Smooth muscle cell of the brain vasculature (primary cell): ENCODE measurements around the gene CHTF18.
"Not testable (repeated sequence)": the region's sequence is repeated elsewhere in the genome, so short reads cannot be mapped to it uniquely, and the experiment has no call there.

Source experiments
- DNase-seq: peaks from one replicate; pipeline ENCODE4 v3.0.0-alpha.2; 2012; ENCODE audit warnings: low read depth, low spot score

The CHTF18 gene

DNA sequence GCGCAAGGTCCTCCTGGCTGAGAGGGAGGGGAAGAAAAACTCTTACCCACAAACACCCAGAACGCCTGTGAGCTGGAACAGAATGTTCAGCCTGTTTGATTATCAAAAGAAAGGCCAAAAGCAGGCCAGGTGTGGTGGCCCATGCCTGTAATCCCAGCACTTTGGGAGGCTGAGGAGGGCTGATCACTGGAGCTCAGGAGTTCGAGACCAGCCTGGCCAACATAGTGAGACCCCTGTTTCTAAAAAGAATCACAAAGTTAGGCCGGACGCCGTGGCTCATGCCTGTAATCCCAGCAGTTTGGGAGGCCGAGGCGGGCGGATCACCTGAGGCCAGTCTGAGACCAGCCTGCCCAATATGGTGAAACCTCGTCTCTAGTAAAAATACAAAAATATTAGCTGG is 12.1 kb upstream of the CHTF18 start:
- DNase-seq, result not testable (repeated sequence)

- DNase-seq, result no peak
Observed at GRCh38 chr16:776824-777223, 11.6 kb upstream of the CHTF18 start.

DNA sequence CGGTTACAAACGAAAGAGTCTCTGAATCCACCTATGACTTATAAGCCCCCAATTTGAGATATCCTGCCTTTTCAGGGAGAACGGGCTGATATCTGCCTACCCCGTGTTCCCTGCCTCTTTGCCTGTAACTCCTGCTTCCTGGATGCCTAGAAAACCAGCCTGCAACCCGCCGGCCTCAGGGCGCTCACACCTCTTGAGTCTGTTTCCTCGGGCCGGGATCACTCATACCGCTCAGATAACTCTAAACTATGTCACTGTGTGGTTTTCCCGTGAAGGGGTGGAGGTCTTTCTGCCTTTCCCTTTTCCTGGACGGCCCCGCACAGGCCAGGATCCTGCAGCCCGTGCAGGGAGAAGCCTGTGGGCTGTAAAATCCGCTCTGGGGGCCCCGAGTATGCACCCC is 10.6 kb upstream of the CHTF18 start:
- no peak for DNase-seq

DNA sequence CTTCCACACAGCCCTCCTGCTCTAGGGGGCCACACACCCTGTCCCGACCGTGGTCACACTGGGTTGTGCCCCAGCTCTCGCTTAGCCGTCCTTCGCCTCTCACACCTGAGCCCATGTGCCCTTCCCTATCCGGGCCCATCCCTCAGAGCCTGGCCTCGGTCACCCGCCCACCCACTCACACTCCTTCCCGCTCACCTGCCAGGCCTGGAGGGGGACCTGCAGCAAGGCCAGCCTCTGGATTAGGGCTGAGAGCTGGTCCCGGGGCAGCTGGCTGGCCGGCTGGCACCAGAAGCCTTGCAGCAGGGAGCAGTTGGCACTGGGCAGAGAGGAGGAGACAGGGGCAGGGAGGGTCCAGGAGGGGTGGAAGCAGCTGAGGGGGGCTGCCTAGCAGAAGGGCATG is 10.0 kb upstream of the CHTF18 start:
- no peak for DNase-seq

- DNase-seq, result no peak
Observed at GRCh38 chr16:778909-779527, 9.4 kb upstream of the CHTF18 start.

GRCh38 chr16:779561-779960 is 8.9 kb upstream of the CHTF18 start:
- DNase-seq, result no peak

- DNase-seq, result no peak
Observed at GRCh38 chr16:780296-780695, 8.1 kb upstream of the CHTF18 start.

DNA sequence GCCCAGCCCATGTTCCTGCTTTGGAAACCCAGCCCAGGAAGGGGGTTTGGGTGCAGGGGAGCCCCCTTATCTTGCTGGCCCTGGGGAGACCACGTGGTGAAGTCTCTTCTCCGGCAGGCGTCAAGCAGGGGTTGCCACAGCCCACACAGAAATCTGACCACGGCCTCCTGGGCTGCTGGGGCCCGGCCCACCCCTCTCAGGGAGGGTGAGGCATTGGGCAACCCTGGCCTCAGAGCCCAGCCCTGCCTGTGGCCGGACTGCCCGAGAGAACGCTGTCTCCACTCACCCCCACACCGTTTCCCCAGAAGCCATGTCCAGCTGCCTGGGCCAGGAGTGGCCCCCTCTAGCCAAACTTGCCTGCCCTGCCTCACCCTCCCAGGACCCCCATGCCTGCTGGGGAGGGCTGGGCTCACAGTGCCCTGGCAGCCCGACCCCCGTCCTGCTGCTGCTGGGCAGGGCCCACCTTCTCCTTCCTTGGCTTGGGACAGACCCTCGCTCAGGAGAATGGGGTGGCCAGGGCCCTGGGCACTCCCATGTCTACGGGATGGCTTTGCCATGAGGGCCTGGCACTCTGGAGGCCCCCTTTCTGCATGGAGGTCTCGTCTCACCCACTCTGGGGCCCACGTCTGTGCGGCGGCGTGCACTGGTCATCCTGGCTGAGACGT is 6.9 kb upstream of the CHTF18 start:
- no peak for DNase-seq

DNA sequence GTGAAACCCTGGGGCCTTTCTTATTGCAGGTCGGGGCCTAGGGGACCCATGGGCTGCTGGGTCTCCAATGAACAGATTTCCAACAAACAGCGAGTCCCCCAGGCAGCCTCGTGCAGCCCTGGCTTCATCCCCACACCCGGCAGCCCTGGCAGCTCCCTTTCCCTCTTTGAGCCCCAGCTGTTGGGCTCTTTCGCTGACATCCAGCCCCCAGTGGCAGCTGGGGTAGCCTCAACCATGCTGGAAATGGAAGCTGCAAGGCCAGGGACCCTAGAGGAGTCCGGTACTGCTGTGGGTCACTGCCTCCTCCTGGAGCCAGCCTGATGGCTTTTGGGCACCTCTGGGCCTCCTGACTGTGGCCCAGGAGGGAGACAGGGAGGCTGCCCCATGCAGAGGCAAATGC is 6.2 kb upstream of the CHTF18 start:
- DNase-seq, result no peak

DNA sequence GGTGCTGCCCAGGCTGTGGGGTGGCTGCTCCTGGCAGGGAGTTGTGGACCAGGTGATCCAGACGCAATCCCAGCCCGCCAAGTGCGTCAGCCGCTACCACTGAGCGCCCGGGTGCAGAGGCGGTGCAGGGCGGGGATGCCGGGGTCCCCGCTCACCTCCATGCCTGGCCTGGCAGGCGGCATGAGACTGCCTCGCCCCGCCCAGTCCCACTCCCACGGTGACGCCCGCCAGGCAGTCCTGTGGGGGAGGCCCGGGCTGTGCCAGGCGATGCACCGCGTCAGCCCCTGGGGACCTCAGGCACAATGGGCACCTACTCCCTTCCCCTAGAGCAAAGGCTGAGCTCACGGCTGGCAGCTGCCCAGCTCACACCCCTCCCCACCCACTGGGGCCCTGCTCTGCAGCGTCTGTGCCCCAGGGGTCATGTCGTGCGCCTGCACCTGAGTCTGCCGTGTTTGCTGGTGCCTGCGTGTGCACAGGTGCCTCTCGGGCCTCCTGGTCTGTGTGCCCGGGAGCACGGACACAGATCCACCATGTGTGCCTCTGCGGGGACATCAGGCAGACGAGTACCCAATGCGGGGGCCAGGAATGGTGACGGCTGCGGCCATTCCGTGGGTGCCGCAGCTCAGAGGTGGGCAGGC is 5.5 kb upstream of the CHTF18 start:
- no peak for DNase-seq

DNA sequence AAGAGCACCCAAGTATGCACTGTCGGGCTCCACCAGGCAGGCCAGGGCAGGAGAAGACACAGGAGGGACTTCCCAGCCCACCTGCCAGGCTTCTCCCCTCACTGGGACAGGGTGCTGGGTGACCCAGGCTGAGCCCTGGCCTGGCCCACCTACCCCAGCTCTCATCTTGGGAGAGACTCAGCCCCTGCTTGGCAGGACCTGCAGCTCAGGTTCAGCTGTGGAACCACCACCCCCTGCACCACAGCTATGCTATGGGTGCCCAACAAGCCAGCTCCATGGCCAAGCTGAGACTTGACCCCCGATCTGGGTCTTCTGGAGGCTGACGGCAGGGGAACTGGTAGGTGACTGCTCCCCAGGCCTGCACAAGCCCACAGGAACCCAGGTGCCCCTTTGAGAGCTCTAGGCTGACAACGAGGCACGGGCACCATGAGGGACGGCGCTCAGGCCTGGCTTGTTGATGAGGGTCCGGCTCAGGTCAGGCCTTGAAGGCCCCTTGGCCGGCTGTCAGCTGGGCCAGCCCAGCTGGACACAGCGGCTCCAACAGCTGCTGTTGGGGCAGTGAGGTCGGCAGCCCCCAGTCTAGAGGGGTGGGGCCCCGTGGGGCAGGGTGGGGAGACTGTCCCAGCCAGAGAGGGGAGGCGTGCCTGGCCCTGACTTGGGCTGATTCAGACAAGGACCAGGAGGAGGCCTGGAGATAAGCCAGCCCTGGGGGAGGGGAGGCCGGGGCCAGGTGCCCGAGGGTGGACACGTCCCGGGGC is 4.8 kb upstream of the CHTF18 start:
- DNase-seq, result no peak

GRCh38 chr16:784431-784830 is 4.0 kb upstream of the CHTF18 start:
- no peak for DNase-seq

- DNase-seq, result no peak
Observed at GRCh38 chr16:785563-786535, 2.6 kb upstream of the CHTF18 start.

- no peak for DNase-seq
Observed at GRCh38 chr16:787321-787966, 976 bp upstream of the CHTF18 start.

DNA sequence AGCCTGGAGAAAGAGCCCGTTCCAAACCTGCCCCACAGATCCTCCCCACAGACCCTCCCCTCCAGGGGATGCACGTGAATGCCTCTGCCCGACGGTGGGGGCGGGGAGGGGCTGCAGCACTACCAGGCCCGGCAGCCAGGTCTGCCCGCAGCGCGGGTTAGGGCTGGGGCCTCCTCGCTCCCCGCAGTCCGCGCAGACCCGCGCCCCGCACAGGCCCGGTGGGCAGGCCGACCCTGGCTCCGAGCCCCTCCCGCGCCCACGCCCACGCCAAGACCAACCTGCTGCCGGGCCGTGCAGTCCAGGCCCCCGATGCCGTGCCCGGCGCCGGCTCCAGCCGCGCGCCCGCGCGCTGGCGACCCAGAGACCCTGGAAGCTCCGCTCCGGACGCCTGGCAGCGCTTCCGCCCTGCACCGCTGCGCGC is 432 bp upstream of the CHTF18 start, which contains the start of gene RPUSD1:
TSS of gene RPUSD1 (minus strand) at position 404 of the 421 bp plus-strand sequence. CDS start 644 bp downstream, outside the sequence.
- no peak for DNase-seq

GRCh38 chr16:789191-789850 is 901 bp downstream of the CHTF18 start:
- DNase-seq, result no peak

GRCh38 chr16:790086-790485 is 1.7 kb downstream of the CHTF18 start:
- no peak for DNase-seq

GRCh38 chr16:791131-791530 is 2.7 kb downstream of the CHTF18 start:
- no peak for DNase-seq

GRCh38 chr16:792221-792995 is 4.0 kb downstream of the CHTF18 start:
- DNase-seq, result no peak
